ENCODE measurements around the gene MAP4K5.

MAP4K5 gene

DNA sequence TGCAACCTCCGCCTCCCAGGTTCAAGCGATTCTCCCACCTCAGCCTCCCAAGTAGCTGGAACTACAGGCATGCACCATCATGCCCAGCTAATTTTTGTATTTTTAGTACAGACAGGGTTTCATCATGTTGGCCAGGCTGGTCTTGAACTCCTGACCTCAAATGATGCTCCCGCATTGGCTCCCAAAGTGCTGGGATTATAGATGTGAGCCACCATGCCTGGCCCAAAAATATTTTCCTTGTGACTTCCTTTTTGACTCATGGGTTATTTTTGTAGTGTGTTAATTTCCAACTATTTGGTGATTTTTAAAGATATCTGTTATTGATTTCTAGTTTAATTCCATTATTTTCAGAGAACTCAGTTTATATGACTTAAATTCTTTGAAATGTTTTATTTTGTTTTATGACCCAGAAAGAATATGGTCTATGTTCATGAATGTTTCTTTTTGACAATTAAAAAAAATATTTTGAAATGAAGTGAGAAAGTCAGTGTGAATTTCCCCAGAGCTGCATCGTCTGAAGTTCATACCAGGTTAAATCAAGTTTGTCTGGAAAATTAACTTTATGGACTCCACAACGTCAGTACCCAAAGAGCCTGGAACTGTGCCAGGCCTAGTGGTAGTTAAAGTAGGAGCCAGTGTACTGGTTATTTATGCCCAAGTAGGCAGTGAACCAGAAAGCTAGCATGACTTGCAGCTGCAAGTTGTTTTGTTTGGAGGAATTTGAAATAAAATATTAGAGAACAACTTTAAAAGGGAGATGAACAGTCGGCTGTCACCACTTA is 132.9 kb downstream of the MAP4K5 start:
- H3K36me3 ChIP-seq (ENCODE audit: insufficient read depth, low read length): no peaks in the 10 kb centered on the region
- H3K4me3 ChIP-seq (ENCODE audit: low read length): no peak overlapping the region
- no peaks in the 10 kb centered on the region for H3K27me3 ChIP-seq (ENCODE audit: insufficient read depth, low read length)
- no peak overlapping the region for H2AFZ ChIP-seq (ENCODE audit: low read depth, low read length)
- peaks cover 10% of the 10 kb centered on the region for H3K4me1 ChIP-seq (ENCODE audit: insufficient read depth, low read length)
- H3K9me3 ChIP-seq (ENCODE audit: low read length): no peaks in the 10 kb centered on the region

GRCh38 chr14:50398189-50398580 is 134.2 kb downstream of the MAP4K5 start:
- Histone ChIP-seq H3K4me1 (ENCODE audit: insufficient read depth, low read length) (peaks cover 10% of the 10 kb centered on the region), H3K27me3 (ENCODE audit: insufficient read depth, low read length) (no peaks in the 10 kb centered on the region), H3K4me3 (ENCODE audit: low read length) (no peak overlapping the region), H3K36me3 (ENCODE audit: insufficient read depth, low read length) (no peaks in the 10 kb centered on the region), H3K9me3 (ENCODE audit: low read length) (no peaks in the 10 kb centered on the region), H2AFZ (ENCODE audit: low read depth, low read length) (no peak overlapping the region)

DNA sequence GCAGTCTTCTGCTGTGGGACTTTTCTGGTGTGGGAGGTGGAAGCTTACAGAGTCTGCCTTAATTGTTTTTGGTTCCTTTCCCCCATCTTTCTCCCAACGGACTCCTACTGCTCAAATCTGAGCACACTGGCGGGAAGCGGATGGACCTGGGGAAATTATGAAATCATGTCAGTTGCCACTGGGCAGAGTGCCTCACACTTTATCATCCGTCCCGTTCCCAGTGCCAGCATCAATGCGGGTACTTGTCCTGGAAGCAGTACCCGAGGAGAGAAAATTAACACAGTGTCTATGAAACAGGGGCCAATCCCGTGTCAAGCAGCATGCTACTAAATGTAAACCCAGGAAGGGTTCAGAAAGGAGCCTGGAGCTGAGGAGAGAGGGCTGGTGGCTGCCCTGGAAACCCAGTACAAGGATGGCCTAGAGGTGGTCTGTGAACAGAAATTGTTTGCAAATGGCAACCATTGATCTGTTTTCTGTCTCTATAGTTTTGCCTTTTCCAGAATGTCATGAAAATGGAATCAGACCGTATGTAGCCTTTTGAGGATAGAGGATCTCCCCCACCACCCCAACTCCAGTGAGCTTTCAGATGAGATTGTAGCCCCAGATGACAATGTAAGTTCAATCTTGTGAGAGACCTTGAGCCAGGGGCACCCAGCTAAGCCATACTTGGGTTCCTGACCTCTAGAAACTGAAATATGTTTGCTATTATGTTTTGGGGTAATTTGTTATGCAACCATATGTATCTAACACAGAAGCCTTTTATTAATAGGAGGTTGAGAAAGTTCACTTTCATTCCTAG is 134.8 kb downstream of the MAP4K5 start:
- Histone ChIP-seq H3K27me3 (ENCODE audit: insufficient read depth, low read length) (no peaks in the 10 kb centered on the region), H3K4me3 (ENCODE audit: low read length) (peak overlapping the region; percentile 50), H2AFZ (ENCODE audit: low read depth, low read length) (peak overlapping the region; percentile 80), H3K9me3 (ENCODE audit: low read length) (no peaks in the 10 kb centered on the region), H3K36me3 (ENCODE audit: insufficient read depth, low read length) (no peaks in the 10 kb centered on the region), H3K4me1 (ENCODE audit: insufficient read depth, low read length) (peaks cover 10% of the 10 kb centered on the region)

- H2AFZ ChIP-seq (ENCODE audit: low read depth, low read length): peak within 1 kb of the TSS; percentile 80
- peaks cover 10% of the 10 kb centered on the region for H3K4me1 ChIP-seq (ENCODE audit: insufficient read depth, low read length)
- no peaks in the 10 kb centered on the region for H3K27me3 ChIP-seq (ENCODE audit: insufficient read depth, low read length)
- peak within 1 kb of the TSS; percentile 50 for H3K4me3 ChIP-seq (ENCODE audit: low read length)
- H3K9me3 ChIP-seq (ENCODE audit: low read length): no peaks in the 10 kb centered on the region
- no peaks in the 10 kb centered on the region for H3K36me3 ChIP-seq (ENCODE audit: insufficient read depth, low read length)
These were observed 135.6 kb downstream of the MAP4K5 start, which contains the start of gene CDKL1 for GRCh38 chr14:50396631-50397389. CDKL1 (minus strand) TSS chr14:50396881; CDS start chr14:50395868, 1,013 bp downstream.

GRCh38 chr14:50395448-50395847 is 136.9 kb downstream of the MAP4K5 start:
- Histone ChIP-seq H2AFZ (ENCODE audit: low read depth, low read length) (no peak overlapping the region), H3K4me3 (ENCODE audit: low read length) (no peak overlapping the region), H3K9me3 (ENCODE audit: low read length) (no peaks in the 10 kb centered on the region), H3K27me3 (ENCODE audit: insufficient read depth, low read length) (no peaks in the 10 kb centered on the region), H3K36me3 (ENCODE audit: insufficient read depth, low read length) (no peaks in the 10 kb centered on the region), H3K4me1 (ENCODE audit: insufficient read depth, low read length) (peaks cover 10% of the 10 kb centered on the region)

- Histone ChIP-seq H3K36me3 (ENCODE audit: insufficient read depth, low read length) (no peaks in the 10 kb centered on the region), H3K27me3 (ENCODE audit: insufficient read depth, low read length) (no peaks in the 10 kb centered on the region), H3K9me3 (ENCODE audit: low read length) (no peaks in the 10 kb centered on the region), H2AFZ (ENCODE audit: low read depth, low read length) (no peak overlapping the region), H3K4me1 (ENCODE audit: insufficient read depth, low read length) (peaks cover 10% of the 10 kb centered on the region), H3K4me3 (ENCODE audit: low read length) (no peak overlapping the region)
These were observed 137.7 kb downstream of the MAP4K5 start for GRCh38 chr14:50394713-50395112.

DNA sequence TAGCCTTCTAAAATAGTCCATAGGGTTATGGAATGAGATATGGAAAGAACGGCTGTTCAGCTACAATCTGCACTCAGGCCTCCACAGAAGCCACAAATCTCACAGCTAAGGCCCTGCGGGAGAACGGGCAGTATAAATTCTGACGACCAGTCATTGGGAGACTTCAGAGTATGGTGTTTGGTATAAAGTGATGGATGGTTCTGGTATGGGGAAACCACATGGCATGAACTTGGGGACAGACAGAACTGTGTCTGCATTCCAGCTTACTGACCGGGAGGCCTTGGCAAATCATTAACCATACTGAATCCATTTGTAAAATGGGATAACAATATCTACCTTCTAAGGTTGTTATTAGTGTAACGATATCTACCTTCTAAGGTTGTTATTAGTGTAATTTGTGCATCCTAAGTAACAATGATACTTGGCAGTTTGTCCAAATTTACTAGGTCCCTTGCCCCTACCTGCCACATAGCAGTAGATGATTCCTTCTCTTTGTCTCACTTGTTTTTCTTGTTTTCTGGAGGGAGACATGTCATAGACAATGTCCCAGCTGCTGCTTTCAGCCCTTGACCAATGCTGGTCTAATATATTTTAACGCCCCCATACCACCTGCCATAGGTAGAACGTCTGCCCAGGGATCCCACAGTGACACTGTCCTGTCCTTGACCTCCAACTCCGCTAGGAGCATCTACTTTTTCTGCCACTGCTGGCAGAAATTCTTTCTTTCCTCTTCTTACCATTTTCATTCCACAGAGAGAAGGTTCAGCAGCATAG is 142.5 kb downstream of the MAP4K5 start:
- Histone ChIP-seq H3K4me1 (ENCODE audit: insufficient read depth, low read length) (no peaks in the 10 kb centered on the region), H3K36me3 (ENCODE audit: insufficient read depth, low read length) (no peaks in the 10 kb centered on the region), H3K27me3 (ENCODE audit: insufficient read depth, low read length) (no peaks in the 10 kb centered on the region), H2AFZ (ENCODE audit: low read depth, low read length) (no peak overlapping the region), H3K4me3 (ENCODE audit: low read length) (no peak overlapping the region), H3K9me3 (ENCODE audit: low read length) (no peaks in the 10 kb centered on the region)

DNA sequence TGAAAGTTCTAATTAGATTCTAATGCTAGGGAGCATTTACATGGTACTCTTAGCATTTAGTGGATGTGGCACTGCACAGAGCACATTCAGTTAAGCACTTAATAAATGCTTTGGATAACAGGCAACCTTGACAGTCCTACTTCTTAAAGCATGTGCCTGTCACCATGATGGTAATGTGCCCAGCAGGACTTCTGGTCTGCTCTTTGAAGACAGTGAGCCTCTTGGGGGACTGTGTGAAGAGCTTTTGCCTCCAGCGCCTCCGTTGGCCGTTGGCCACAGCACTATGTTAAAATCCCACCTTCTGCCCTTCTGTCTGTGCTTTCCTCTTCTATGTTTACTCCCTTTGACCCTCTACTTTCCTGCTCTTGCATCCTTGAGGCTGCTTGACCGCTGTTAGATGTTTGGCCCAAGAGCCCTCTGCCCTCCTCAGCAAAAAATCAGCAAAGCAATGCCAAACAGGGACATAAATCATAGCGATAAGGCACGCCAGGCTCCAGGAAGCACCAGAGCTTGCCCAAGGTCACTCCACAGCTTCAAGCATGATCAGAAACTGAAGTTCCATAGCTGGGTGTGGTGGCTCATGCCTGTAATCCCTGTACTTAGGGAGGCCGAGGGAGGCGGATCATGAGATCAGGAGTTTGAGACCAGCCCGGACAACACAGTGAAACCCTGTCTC is 144.0 kb downstream of the MAP4K5 start:
- H3K4me1 ChIP-seq (ENCODE audit: insufficient read depth, low read length): no peaks in the 10 kb centered on the region
- H2AFZ ChIP-seq (ENCODE audit: low read depth, low read length): no peak overlapping the region
- H3K9me3 ChIP-seq (ENCODE audit: low read length): no peaks in the 10 kb centered on the region
- H3K27me3 ChIP-seq (ENCODE audit: insufficient read depth, low read length): no peaks in the 10 kb centered on the region
- H3K4me3 ChIP-seq (ENCODE audit: low read length): no peak overlapping the region
- no peaks in the 10 kb centered on the region for H3K36me3 ChIP-seq (ENCODE audit: insufficient read depth, low read length)

DNA sequence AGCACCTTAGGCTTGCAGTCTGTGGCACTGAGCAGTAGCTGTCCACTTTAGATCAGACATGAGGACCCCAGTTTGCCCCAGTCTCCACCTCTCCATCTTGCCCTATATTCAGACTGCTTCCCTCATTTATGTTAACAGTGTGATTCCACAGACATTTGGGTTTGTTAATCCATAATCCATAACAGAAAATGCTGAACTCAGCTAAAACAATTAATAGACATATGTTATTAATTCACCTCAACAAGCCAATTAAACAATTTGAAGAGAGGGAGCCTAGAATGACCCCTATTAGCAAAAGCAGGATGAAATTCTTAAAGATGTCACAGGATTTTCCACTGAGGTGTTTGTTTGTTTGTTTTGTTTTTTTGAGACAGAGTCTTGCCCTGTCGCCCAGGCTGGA is 144.8 kb downstream of the MAP4K5 start:
- no peak overlapping the region for H3K4me3 ChIP-seq (ENCODE audit: low read length)
- H2AFZ ChIP-seq (ENCODE audit: low read depth, low read length): no peak overlapping the region
- H3K9me3 ChIP-seq (ENCODE audit: low read length): no peaks in the 10 kb centered on the region
- H3K36me3 ChIP-seq (ENCODE audit: insufficient read depth, low read length): no peaks in the 10 kb centered on the region
- no peaks in the 10 kb centered on the region for H3K4me1 ChIP-seq (ENCODE audit: insufficient read depth, low read length)
- no peaks in the 10 kb centered on the region for H3K27me3 ChIP-seq (ENCODE audit: insufficient read depth, low read length)

- Histone ChIP-seq H2AFZ (ENCODE audit: low read depth, low read length) (no peak overlapping the region), H3K4me1 (ENCODE audit: insufficient read depth, low read length) (no peaks in the 10 kb centered on the region), H3K4me3 (ENCODE audit: low read length) (no peak overlapping the region), H3K27me3 (ENCODE audit: insufficient read depth, low read length) (no peaks in the 10 kb centered on the region), H3K9me3 (ENCODE audit: low read length) (no peaks in the 10 kb centered on the region), H3K36me3 (ENCODE audit: insufficient read depth, low read length) (no peaks in the 10 kb centered on the region)
These were observed 148.6 kb downstream of the MAP4K5 start for GRCh38 chr14:50383618-50384225.

GRCh38 chr14:50381823-50382287 is 150.5 kb downstream of the MAP4K5 start:
- H3K9me3 ChIP-seq (ENCODE audit: low read length): no peaks in the 10 kb centered on the region
- no peaks in the 10 kb centered on the region for H3K4me1 ChIP-seq (ENCODE audit: insufficient read depth, low read length)
- no peak overlapping the region for H2AFZ ChIP-seq (ENCODE audit: low read depth, low read length)
- no peaks in the 10 kb centered on the region for H3K36me3 ChIP-seq (ENCODE audit: insufficient read depth, low read length)
- H3K27me3 ChIP-seq (ENCODE audit: insufficient read depth, low read length): no peaks in the 10 kb centered on the region
- no peak overlapping the region for H3K4me3 ChIP-seq (ENCODE audit: low read length)

- no peaks in the 10 kb centered on the region for H3K4me1 ChIP-seq (ENCODE audit: insufficient read depth, low read length)
- H3K27me3 ChIP-seq (ENCODE audit: insufficient read depth, low read length): no peaks in the 10 kb centered on the region
- H3K9me3 ChIP-seq (ENCODE audit: low read length): no peaks in the 10 kb centered on the region
- no peaks in the 10 kb centered on the region for H3K36me3 ChIP-seq (ENCODE audit: insufficient read depth, low read length)
- H3K4me3 ChIP-seq (ENCODE audit: low read length): no peak overlapping the region
- H2AFZ ChIP-seq (ENCODE audit: low read depth, low read length): no peak overlapping the region
These were observed 151.4 kb downstream of the MAP4K5 start for GRCh38 chr14:50381008-50381407.

All from neuron (in vitro differentiated cells).